ENCODE measurements around the gene CNTN2. TPM values are rescaled to one million over a fixed set of nuclear protein-coding genes. Genes with fewer than 3 reads are reported as not detected.

CNTN2 gene
- total and polyA plus RNA-seq, 9 donors: 0.02 to 0.37 (median 0.19) TPM; not detected in 3

DNA sequence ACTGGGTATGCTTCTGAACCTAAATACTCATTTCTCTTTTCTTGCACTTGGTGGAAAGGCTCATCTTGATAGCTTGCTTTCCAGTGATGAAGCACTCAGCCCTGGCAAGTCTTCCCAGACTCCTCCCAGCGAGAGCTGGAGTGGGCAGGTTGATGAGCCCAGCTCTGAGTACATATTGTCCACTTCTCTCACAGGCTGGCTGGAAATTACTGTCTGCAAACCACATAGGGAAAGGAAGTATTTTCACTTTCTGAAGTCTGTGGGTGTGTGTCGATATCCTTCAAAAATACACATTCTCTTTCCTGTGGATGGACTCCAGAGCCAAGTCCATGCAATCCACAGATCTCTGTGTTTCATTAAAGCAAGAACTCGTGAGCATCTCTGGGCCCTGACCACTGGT, 38.7 kb upstream of the CNTN2 start:
- no peaks in the 10 kb centered on the region for H3K27me3 ChIP-seq
- no peak overlapping the region for H3K27ac ChIP-seq
- no peaks in the 10 kb centered on the region for H3K36me3 ChIP-seq
- no peaks in the 10 kb centered on the region for H3K4me1 ChIP-seq (ENCODE audit: insufficient read depth)
- no peak for DNase-seq
- H3K9me3 ChIP-seq: no peaks in the 10 kb centered on the region
- TF ChIP-seq, protein P1, sequence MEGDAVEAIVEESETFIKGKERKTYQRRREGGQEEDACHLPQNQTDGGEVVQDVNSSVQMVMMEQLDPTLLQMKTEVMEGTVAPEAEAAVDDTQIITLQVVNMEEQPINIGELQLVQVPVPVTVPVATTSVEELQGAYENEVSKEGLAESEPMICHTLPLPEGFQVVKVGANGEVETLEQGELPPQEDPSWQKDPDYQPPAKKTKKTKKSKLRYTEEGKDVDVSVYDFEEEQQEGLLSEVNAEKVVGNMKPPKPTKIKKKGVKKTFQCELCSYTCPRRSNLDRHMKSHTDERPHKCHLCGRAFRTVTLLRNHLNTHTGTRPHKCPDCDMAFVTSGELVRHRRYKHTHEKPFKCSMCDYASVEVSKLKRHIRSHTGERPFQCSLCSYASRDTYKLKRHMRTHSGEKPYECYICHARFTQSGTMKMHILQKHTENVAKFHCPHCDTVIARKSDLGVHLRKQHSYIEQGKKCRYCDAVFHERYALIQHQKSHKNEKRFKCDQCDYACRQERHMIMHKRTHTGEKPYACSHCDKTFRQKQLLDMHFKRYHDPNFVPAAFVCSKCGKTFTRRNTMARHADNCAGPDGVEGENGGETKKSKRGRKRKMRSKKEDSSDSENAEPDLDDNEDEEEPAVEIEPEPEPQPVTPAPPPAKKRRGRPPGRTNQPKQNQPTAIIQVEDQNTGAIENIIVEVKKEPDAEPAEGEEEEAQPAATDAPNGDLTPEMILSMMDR (IDR thresholded peaks at IDR 0.05): no peak
- no peak for TF ChIP-seq POLR2A (IDR thresholded peaks at IDR 0.05)
- no peak for TF ChIP-seq EP300 (IDR thresholded peaks at IDR 0.05)
- WGBS, 3 donors: 51 to 64% (median 57%) methylated on average over 3 of the region's 3 CpGs
- no peak overlapping the region for H3K4me3 ChIP-seq
- intact Hi-C loops (cut with DNase I): no loop called here

DNA sequence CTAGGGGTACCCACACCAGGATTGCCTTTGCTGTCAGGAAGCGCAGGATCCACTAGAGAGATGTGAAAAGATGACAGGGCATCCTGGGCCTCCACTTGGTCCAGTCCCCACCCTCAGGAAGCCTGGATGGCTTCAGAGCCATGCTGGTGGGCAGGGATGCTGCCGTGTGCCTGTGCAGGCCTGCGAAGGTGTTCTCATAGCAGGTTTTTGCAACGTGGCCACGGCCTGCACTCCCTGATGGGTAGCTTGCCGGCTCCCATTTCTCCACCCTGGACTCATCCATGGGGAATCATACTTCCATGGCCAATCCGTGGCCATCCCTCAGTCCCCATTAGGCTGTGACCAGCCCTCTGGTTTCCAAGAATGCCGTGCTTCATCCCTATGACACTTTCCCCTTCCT, 34.1 kb upstream of the CNTN2 start:
- DNase-seq: no peak
- no peak overlapping the region for H3K4me3 ChIP-seq
- no peak for TF ChIP-seq EP300 (IDR thresholded peaks at IDR 0.05)
- TF ChIP-seq, protein P1 (IDR thresholded peaks at IDR 0.05): no peak
- no peak for TF ChIP-seq POLR2A (IDR thresholded peaks at IDR 0.05)
- WGBS, 3 donors: 85 to 92% (median 90%) methylated on average over 8 of the region's 8 CpGs
- H3K27me3 ChIP-seq: no peaks in the 10 kb centered on the region
- H3K36me3 ChIP-seq: no peaks in the 10 kb centered on the region
- intact Hi-C loops (cut with DNase I): no loop called here
- H3K27ac ChIP-seq: no peak overlapping the region
- peaks cover 12% of the 10 kb centered on the region for H3K4me1 ChIP-seq (ENCODE audit: insufficient read depth)
- no peaks in the 10 kb centered on the region for H3K9me3 ChIP-seq

DNA sequence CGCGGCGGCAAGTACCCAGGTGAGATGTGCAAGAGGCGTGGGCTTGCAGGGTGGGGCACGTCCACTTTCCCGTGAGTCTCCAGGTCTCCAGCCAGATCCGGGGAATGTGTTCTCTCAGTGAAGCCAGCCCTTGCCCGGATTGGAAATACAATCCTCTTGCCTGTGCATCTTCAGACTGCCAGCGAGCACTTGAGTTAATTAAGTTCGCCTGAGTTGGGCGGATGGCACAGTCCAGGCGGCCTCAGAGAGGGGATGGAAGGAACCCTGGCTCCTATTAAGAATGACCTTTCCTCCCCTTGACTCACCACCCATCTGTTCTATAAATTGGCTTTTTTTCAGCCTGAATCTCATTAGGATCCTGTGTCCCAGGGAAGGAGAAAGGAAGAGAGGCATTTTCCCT, 33.3 kb upstream of the CNTN2 start:
- TF ChIP-seq POLR2A (IDR thresholded peaks at IDR 0.05): no peak
- TF ChIP-seq, protein P1 (IDR thresholded peaks at IDR 0.05): no peak
- no peak for TF ChIP-seq EP300 (IDR thresholded peaks at IDR 0.05)
- H3K27me3 ChIP-seq: no peaks in the 10 kb centered on the region
- no peak overlapping the region for H3K27ac ChIP-seq
- H3K36me3 ChIP-seq: no peaks in the 10 kb centered on the region
- peaks cover 15% of the 10 kb centered on the region for H3K4me1 ChIP-seq (ENCODE audit: insufficient read depth)
- intact Hi-C loops (cut with DNase I): no loop called here
- H3K4me3 ChIP-seq: no peak overlapping the region
- 91 to 93% (median 93%) methylated on average over 12 of the region's 12 CpGs for WGBS, 3 donors
- no peaks in the 10 kb centered on the region for H3K9me3 ChIP-seq
- no peak for DNase-seq

DNA sequence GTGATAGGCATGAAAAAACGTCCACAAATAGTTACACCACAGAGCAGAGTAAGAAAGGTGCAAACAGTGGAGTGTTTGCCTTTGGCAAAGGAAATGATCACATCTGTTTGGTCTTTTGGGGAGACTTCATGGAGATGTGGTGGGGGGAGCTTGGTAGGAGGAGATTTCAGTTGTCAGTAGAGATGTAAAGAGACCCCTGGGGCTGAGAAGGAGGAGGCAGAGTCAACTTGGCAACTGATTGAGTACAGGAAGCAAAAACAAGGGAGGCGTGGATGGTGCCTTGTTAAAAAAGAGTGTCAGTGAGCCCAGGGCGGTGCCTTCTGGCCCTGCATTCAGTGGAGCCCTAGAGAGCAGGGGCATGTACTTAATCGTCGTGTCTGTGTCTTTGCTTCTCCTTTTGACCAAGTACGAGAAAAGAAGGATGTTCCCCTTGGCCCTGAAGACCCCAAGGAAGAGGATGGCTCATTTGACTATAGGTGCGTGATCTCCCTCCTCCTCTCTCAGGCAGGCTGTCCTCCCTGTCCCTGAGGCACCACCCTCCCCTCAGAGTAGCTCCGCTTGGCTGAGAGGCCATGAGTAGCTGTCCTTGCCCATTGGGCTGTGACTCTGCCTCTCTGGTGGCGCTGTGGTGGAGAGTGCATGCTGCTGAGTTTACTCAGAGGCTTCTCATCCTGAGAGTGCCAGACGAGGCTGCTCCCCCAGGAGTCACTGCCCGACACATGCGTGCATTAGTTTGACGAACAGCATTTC, 30.4 kb upstream of the CNTN2 start:
- 71 to 83% (median 80%) methylated on average over 13 of the region's 13 CpGs for WGBS, 3 donors
- Histone ChIP-seq H3K4me1 (ENCODE audit: insufficient read depth) (peaks cover 15% of the 10 kb centered on the region), H3K36me3 (no peaks in the 10 kb centered on the region), H3K9me3 (no peaks in the 10 kb centered on the region), H3K27me3 (no peaks in the 10 kb centered on the region), H3K4me3 (no peak overlapping the region), H3K27ac (no peak overlapping the region)
- no peak for DNase-seq
- TF ChIP-seq EP300 (IDR thresholded peaks at IDR 0.05) (no peak), POLR2A (IDR thresholded peaks at IDR 0.05) (no peak)
- TF ChIP-seq, protein P1 (IDR thresholded peaks at IDR 0.05): no peak
- intact Hi-C loops (cut with DNase I): no loop called here

All from ovary (tissue), 9 donors.